Germinal center (tissue), 1 donor: Measurements from ENCODE around the gene CHCHD10.
"Not testable (repeated sequence)": the region's sequence is repeated elsewhere in the genome, so short reads cannot be mapped to it uniquely, and the experiment has no call there.

Experiments
- DNase-seq: peaks from one replicate; pipeline ENCODE4 v3.0.0; 2012; ENCODE audit warnings: mixed read lengths, low spot score

CHCHD10 gene

GRCh38 chr22:23750367-23750713 is 17.4 kb downstream of the CHCHD10 start:
- no peak for DNase-seq

- no peak for DNase-seq
These were observed 17.9 kb downstream of the CHCHD10 start for GRCh38 chr22:23749841-23750301.

GRCh38 chr22:23745791-23746190 is 22.0 kb downstream of the CHCHD10 start:
- no peak for DNase-seq

GRCh38 chr22:23744485-23744884 is 23.3 kb downstream of the CHCHD10 start:
- DNase-seq = no peak

- DNase-seq = no peak
These were observed 23.8 kb downstream of the CHCHD10 start for GRCh38 chr22:23744001-23744400.

- DNase-seq = no peak
These were observed 24.5 kb downstream of the CHCHD10 start for GRCh38 chr22:23743303-23743705.

GRCh38 chr22:23742505-23743264 is 25.1 kb downstream of the CHCHD10 start:
- DNase-seq = no peak

GRCh38 chr22:23737696-23738095 is 30.1 kb downstream of the CHCHD10 start:
- no peak for DNase-seq

GRCh38 chr22:23728108-23728507 is 39.7 kb downstream of the CHCHD10 start:
- not testable (repeated sequence) for DNase-seq

- no peak for DNase-seq
These were observed 45.0 kb downstream of the CHCHD10 start for GRCh38 chr22:23722724-23723123.

GRCh38 chr22:23722160-23722559 is 45.6 kb downstream of the CHCHD10 start:
- DNase-seq = no peak

- DNase-seq = no peak
These were observed 46.9 kb downstream of the CHCHD10 start for GRCh38 chr22:23720855-23721254.

- DNase-seq = no peak
These were observed 49.2 kb downstream of the CHCHD10 start for GRCh38 chr22:23718371-23719165.

GRCh38 chr22:23716811-23717801 is 50.7 kb downstream of the CHCHD10 start:
- DNase-seq = peak; percentile 89
